H1 (cell line): Measurements from ENCODE around the gene TERC. TPM values are rescaled to one million over a fixed set of nuclear protein-coding genes. Genes with fewer than 3 reads are reported as not detected.

Experiments used
- CTCF ChIA-PET: fragments of 300-600 bp; sonication (Branson Sonifier 250); formaldehyde crosslinking; loops from one replicate; lab custom pipeline; 2021; ENCODE audit not compliant: partially characterized antibody; lab: Charles Lee
- POLR2A ChIA-PET: fragments of 300-600 bp; sonication (Branson Sonifier 250); formaldehyde crosslinking; loops from one replicate; lab custom pipeline; 2021; ENCODE audit warnings: inconsistent platforms; ENCODE audit not compliant: partially characterized antibody; lab: Charles Lee
- DNase-seq, 2 experiments: peaks; one replicate each; pipeline versions ENCODE4 v3.0.0 to v3.0.0-alpha.2; 2010 to 2022; ENCODE audit warnings: low spot score in 2 of 2, low read depth in 1 of 2, mixed read lengths in 1 of 2
- FAIRE-seq: peaks from 2 replicates; lab custom pipeline; 2011; peaks lifted over from hg19 to GRCh38; lab: Jason Lieb, UNC
- H2AFZ ChIP-seq: 2 replicates; pipeline ENCODE4 v1.8.1; 2012; ENCODE audit warnings: low read length, inconsistent platforms
- H2AK5ac ChIP-seq: 2 replicates; pipeline ENCODE4 v1.6.1; 2013; ENCODE audit warnings: low read depth, low read length
- H2BK120ac ChIP-seq: replicated peaks from 2 replicates; pipeline ENCODE3; 2013; ENCODE audit warnings: low read depth, low read length, inconsistent platforms
- H2BK12ac ChIP-seq: 2 replicates; pipeline ENCODE4 v1.6.1; 2013; ENCODE audit warnings: low read depth, low read length
- H2BK15ac ChIP-seq: 2 replicates; pipeline ENCODE4 v1.6.1; 2013; ENCODE audit warnings: low read length
- H2BK20ac ChIP-seq: 2 replicates; pipeline ENCODE4 v1.6.1; 2013; ENCODE audit warnings: low read length
- H2BK5ac ChIP-seq: 2 replicates; pipeline ENCODE4 v1.6.1; 2013; ENCODE audit warnings: low read depth, low read length
- H3K14ac ChIP-seq: 2 replicates; pipeline ENCODE4 v1.6.1; 2013; ENCODE audit warnings: inconsistent platforms; ENCODE audit not compliant: insufficient read length
- H3K18ac ChIP-seq: 2 replicates; pipeline ENCODE4 v1.6.1; 2013; ENCODE audit warnings: low read length; ENCODE audit errors: extremely low read depth
- H3K23ac ChIP-seq: 2 replicates; pipeline ENCODE4 v1.6.1; 2013; ENCODE audit warnings: inconsistent platforms; ENCODE audit not compliant: insufficient read length
- H3K23me2 ChIP-seq: 2 replicates; pipeline ENCODE4 v1.6.1; 2013; ENCODE audit warnings: low read depth, low read length
- H3K27ac ChIP-seq: 2 replicates; pipeline ENCODE4 v1.6.1; 2011; ENCODE audit warnings: low read depth, low read length, inconsistent platforms
- H3K27me3 ChIP-seq, 4 experiments: replicated peaks in 1 of 4; 1 replicate in 1 of 4; 2 replicates in 3 of 4; pipeline versions ENCODE4 v1.6.1 to v1.8.1; 2011 to 2013; ENCODE audit warnings: low read length in 3 of 4, mild to moderate bottlenecking in 3 of 4, inconsistent platforms in 2 of 4, mixed read lengths in 2 of 4, moderate library complexity in 1 of 4; ENCODE audit not compliant: control insufficient read depth in 3 of 4, insufficient read depth in 3 of 4; ENCODE audit errors: extremely low read depth in 1 of 4
- H3K36me3 ChIP-seq, 4 experiments: 2 replicates each; pipeline versions ENCODE4 v1.6.1 to v1.8.1; 2011 to 2013; ENCODE audit warnings: mild to moderate bottlenecking in 4 of 4, low read length in 3 of 4, moderate library complexity in 2 of 4, control low read depth in 1 of 4, inconsistent platforms in 1 of 4; ENCODE audit not compliant: insufficient read depth in 4 of 4, control insufficient read depth in 2 of 4
- H3K4ac ChIP-seq: replicated peaks from 2 replicates; pipeline ENCODE3; 2013; ENCODE audit warnings: low read length, low read depth, mixed read lengths, inconsistent platforms; ENCODE audit not compliant: insufficient read length
- H3K4me1 ChIP-seq, 4 experiments: replicated peaks in 1 of 4; 1 replicate in 1 of 4; 2 replicates in 3 of 4; pipeline versions ENCODE4 v1.6.1 to v1.8.1; 2011 to 2013; ENCODE audit warnings: low read length in 3 of 4, inconsistent platforms in 2 of 4, mixed read lengths in 1 of 4; ENCODE audit not compliant: insufficient read depth in 4 of 4, control insufficient read depth in 3 of 4
- H3K4me2 ChIP-seq, 2 experiments: 2 replicates each; pipeline versions ENCODE4 v1.6.1 to v1.8.1; 2011 to 2013; ENCODE audit warnings: low read depth in 2 of 2, low read length in 2 of 2, control low read depth in 1 of 2, inconsistent platforms in 1 of 2, mild to moderate bottlenecking in 1 of 2; ENCODE audit not compliant: insufficient read depth in 1 of 2
- H3K4me3 ChIP-seq, 4 experiments: fragments of 200-600, 300-600 bp in 1 of 4; sonication (generic), shearing (Covaris generic), sonication (Bioruptor Twin) in 1 of 4; 2 replicates each; pipeline versions ENCODE4 v1.5.1 to v1.8.1; 2011 to 2016; ENCODE audit warnings: low read length in 4 of 4, low read depth in 3 of 4, control low read depth in 2 of 4, inconsistent platforms in 2 of 4, mild to moderate bottlenecking in 2 of 4, mixed read lengths in 1 of 4, moderate library complexity in 1 of 4; ENCODE audit not compliant: insufficient read depth in 2 of 4; ENCODE audit errors: extremely low read depth in 1 of 4
- H3K56ac ChIP-seq: replicated peaks from 2 replicates; pipeline ENCODE3; 2013; ENCODE audit warnings: low read depth, mild to moderate bottlenecking, mixed read lengths, low read length, inconsistent platforms; ENCODE audit not compliant: insufficient read length
- H3K79me1 ChIP-seq: 2 replicates; pipeline ENCODE4 v1.6.1; 2013; ENCODE audit warnings: low read depth, low read length, control low read depth
- H3K79me2 ChIP-seq, 2 experiments: 2 replicates each; pipeline versions ENCODE4 v1.6.1 to v1.8.1; 2012 to 2013; ENCODE audit warnings: low read length in 2 of 2, mild to moderate bottlenecking in 2 of 2, inconsistent platforms in 1 of 2; ENCODE audit not compliant: insufficient read depth in 2 of 2, control insufficient read depth in 1 of 2
- H3K9ac ChIP-seq, 4 experiments: replicated peaks in 1 of 4; 1 replicate in 1 of 4; 2 replicates in 3 of 4; pipeline versions ENCODE4 v1.6.1 to v1.8.1; 2011 to 2013; ENCODE audit warnings: low read depth in 3 of 4, low read length in 3 of 4, control low read depth in 2 of 4, mild to moderate bottlenecking in 2 of 4, moderate library complexity in 2 of 4, inconsistent platforms in 1 of 4; ENCODE audit errors: extremely low read depth in 1 of 4
- H3K9me3 ChIP-seq, 2 experiments: 2 replicates each; pipeline versions ENCODE4 v1.6.1 to v1.8.1; 2012 to 2013; ENCODE audit warnings: mild to moderate bottlenecking in 2 of 2, moderate library complexity in 2 of 2, control low read depth in 1 of 2, inconsistent platforms in 1 of 2, low read depth in 1 of 2, low read length in 1 of 2, mixed read lengths in 1 of 2; ENCODE audit not compliant: insufficient read depth in 2 of 2
- H4K20me1 ChIP-seq, 2 experiments: replicated peaks in 1 of 2; 2 replicates each; pipeline versions ENCODE3 to v1.8.1; 2011 to 2013; ENCODE audit warnings: inconsistent platforms in 2 of 2, low read length in 2 of 2, mild to moderate bottlenecking in 1 of 2; ENCODE audit not compliant: insufficient read depth in 2 of 2, control insufficient read depth in 1 of 2
- H4K5ac ChIP-seq: 2 replicates; pipeline ENCODE4 v1.6.1; 2013; ENCODE audit warnings: low read length, low read depth, mixed read lengths, inconsistent platforms; ENCODE audit not compliant: insufficient read length
- H4K8ac ChIP-seq: 2 replicates; pipeline ENCODE4 v1.8.0; 2013; ENCODE audit warnings: mild to moderate bottlenecking, moderate library complexity, low read length, inconsistent platforms; ENCODE audit not compliant: insufficient read depth; ENCODE audit errors: extremely low read depth
- H4K91ac ChIP-seq: replicated peaks from 2 replicates; pipeline ENCODE3; 2013; ENCODE audit warnings: low read length, mixed read lengths, inconsistent platforms; ENCODE audit not compliant: insufficient read length
- CBX5 ChIP-seq: fragments of 300-800, 300-1000 bp; sonication (generic); IDR thresholded peaks from 2 replicates; pipeline ENCODE4 v1.7.1; 2016; ENCODE audit warnings: antibody characterized with exemption, low read length, low read depth
- CREB1 ChIP-seq: IDR thresholded peaks from 2 replicates; pipeline ENCODE4 v1.6.1; 2012; ENCODE audit warnings: inconsistent platforms
- GABPA ChIP-seq: IDR thresholded peaks from 2 replicates; pipeline ENCODE4 v1.6.1; 2011; ENCODE audit warnings: mild to moderate bottlenecking, low read length, moderate library complexity, borderline replicate concordance; ENCODE audit not compliant: insufficient read depth
- JUN ChIP-seq: IDR thresholded peaks from 2 replicates; pipeline ENCODE4 v1.6.1; 2011; ENCODE audit warnings: low read depth, mild to moderate bottlenecking, improper control_type of control experiment, low read length
- NANOG ChIP-seq: IDR thresholded peaks from 2 replicates; pipeline ENCODE4 v1.6.1; 2011; ENCODE audit warnings: low read length, low read depth, mild to moderate bottlenecking, inconsistent platforms; ENCODE audit not compliant: insufficient read depth, poor library complexity, severe bottlenecking
- NRF1 ChIP-seq: IDR thresholded peaks from 2 replicates; pipeline ENCODE4 v1.6.1; 2011; ENCODE audit warnings: mild to moderate bottlenecking, low read depth, low read length, improper control_type of control experiment
- RAD21 ChIP-seq, 2 experiments: IDR thresholded peaks in 1 of 2; conservative IDR thresholded peaks in 1 of 2; 2 replicates each; pipeline ENCODE4 v1.6.1; 2011; ENCODE audit warnings: low read depth in 2 of 2, low read length in 2 of 2, improper control_type of control experiment in 1 of 2, inconsistent platforms in 1 of 2, mild to moderate bottlenecking in 1 of 2, moderate library complexity in 1 of 2
- RFX5 ChIP-seq: IDR thresholded peaks from 2 replicates; pipeline ENCODE4 v1.6.1; 2011; ENCODE audit warnings: low read depth, low read length, improper control_type of control experiment, borderline replicate concordance
- RXRA ChIP-seq: IDR thresholded peaks from 2 replicates; pipeline ENCODE4 v1.6.1; 2011; ENCODE audit warnings: low read depth, mild to moderate bottlenecking, low read length, moderate library complexity; ENCODE audit not compliant: insufficient read depth
- SAP30 ChIP-seq: fragments of 300-600 bp; sonication (generic); IDR thresholded peaks from 2 replicates; pipeline ENCODE4 v1.7.1; 2012; ENCODE audit warnings: low read length, moderate library complexity, mild to moderate bottlenecking, inconsistent platforms; ENCODE audit not compliant: insufficient read depth, insufficient replicate concordance
- SIRT6 ChIP-seq: IDR thresholded peaks from one replicate; pipeline ENCODE4 v1.7.1; 2012; ENCODE audit warnings: low read length, inconsistent platforms
- SIX5 ChIP-seq: IDR thresholded peaks from 2 replicates; pipeline ENCODE4 v1.6.1; 2011; ENCODE audit warnings: mild to moderate bottlenecking, low read depth, low read length
- TCF12 ChIP-seq: IDR thresholded peaks from 2 replicates; pipeline ENCODE4 v1.6.1; 2011; ENCODE audit warnings: low read depth, mild to moderate bottlenecking, low read length
- WGBS, 2 experiments: shearing (Covaris generic) in 1 of 2; methylation state at CpG; one replicate each; pipeline versions ENCODE4 v1.1.6 to v1.1.7; 2013 to 2015; ENCODE audit warnings: low lambda C conversion rate in 2 of 2, mixed read lengths in 2 of 2, inconsistent platforms in 1 of 2, low coverage in 1 of 2, missing lambda C conversion rate in 1 of 2; ENCODE audit not compliant: insufficient replicate concordance in 2 of 2, insufficient coverage in 1 of 2, insufficient read length in 1 of 2; ENCODE audit errors: extremely low coverage in 1 of 2, missing lambda C conversion rate in 1 of 2; 5-methylcytosine and 5-hydroxymethylcytosine counted together
- polyA plus RNA-seq, 7 experiments: library from polyadenylated mRNA; depleted of rRNA in 3 of 7; stranded (reverse) in 5 of 7; unstranded in 2 of 7; fragments of >200 nt in 5 of 7; fragments of 200-250 nt in 2 of 7; gene quantifications; 1 replicate in 5 of 7; 2 replicates in 1 of 7; 4 replicates in 1 of 7; pipeline versions ENCODE4 v1.2.1 to v1.2.3, GENCODE V29; 2011 to 2013; ENCODE audit warnings: missing spikeins in 2 of 7, mixed read lengths in 2 of 7
- total RNA-seq: library from RNA; stranded (reverse); fragmentation: NEBNext Ultra II Directional; extraction: Animal tissue kit (Norgen Biotek cat#: 25700); gene quantifications from 2 replicates; pipeline ENCODE4 v1.2.1, GENCODE V29; 2021
- TF ChIP-seq, protein P1 (sequence below): IDR thresholded peaks from 2 replicates; pipeline ENCODE4 v1.6.1; 2011; ENCODE audit warnings: low read depth, mild to moderate bottlenecking, low read length; ENCODE audit not compliant: insufficient read depth

Gene TERC
- total and polyA plus RNA-seq, 2 of the 8 experiments (the other 6 are each of a cell fraction or from before 2014, with no cell fraction given), result 2.3 to 17.0 TPM

DNA sequence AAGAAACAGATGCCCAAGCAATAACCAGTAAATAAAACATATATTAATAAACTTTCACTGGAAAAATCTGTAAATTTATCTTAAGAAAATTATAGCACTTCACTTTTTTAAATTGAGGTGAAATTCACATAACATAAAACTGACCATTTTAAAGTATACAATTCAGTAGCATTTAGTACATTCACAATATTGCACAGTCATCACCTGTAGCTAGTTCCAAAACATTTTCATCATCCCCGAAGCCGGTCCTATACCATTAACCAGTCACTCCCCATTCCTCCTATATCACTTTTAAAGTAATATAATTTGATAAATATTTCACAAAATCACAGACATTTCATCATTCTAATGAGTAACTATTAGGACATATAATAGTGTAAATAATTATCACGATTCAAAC, 39.8 kb upstream of the TERC start:
- Histone ChIP-seq H3K23ac (no peak overlapping the region), H2BK20ac (no peak overlapping the region), H3K79me2 (no peaks in the 10 kb centered on the region), H2BK120ac (no peak overlapping the region), H2BK5ac (no peak overlapping the region), H3K23me2 (no peaks in the 10 kb centered on the region), H4K20me1 (no peaks in the 10 kb centered on the region), H4K91ac (no peak overlapping the region), H3K4me2 (no peak overlapping the region), H3K14ac (no peak overlapping the region), H3K79me1 (no peaks in the 10 kb centered on the region), H2BK12ac (no peak overlapping the region), H3K18ac (no peak overlapping the region), H2AK5ac (no peak overlapping the region), H3K56ac (no peak overlapping the region), H3K9ac (no peak overlapping the region), H3K9me3 (no peaks in the 10 kb centered on the region), H4K8ac (no peak overlapping the region), H2AFZ (no peak overlapping the region), H3K4me1 (no peaks in the 10 kb centered on the region), H3K4me3 (no peak overlapping the region), H4K5ac (no peak overlapping the region), H2BK15ac (no peak overlapping the region), H3K4ac (no peak overlapping the region), H3K36me3 (no peaks in the 10 kb centered on the region; a peak in 4 of 8 replicates), H3K27me3 (no peaks in the 10 kb centered on the region), H3K27ac (no peak overlapping the region)
- 91% methylated on average over 3 of the region's 3 CpGs; no CpG with 5 or more reads in 1 of the 2 experiments for WGBS, 2 experiments
- ChIA-PET POLR2A (no interaction called here), CTCF (interaction anchor here (1.4 kb wide), 1 partner anchor 22 kb away, joined by 3 read pairs; no protein-coding TSS in a partner anchor)
- DNase-seq (no peak), FAIRE-seq (no peak)
- TF ChIP-seq NANOG (no peak), RXRA (no peak), RAD21 (IDR thresholded peaks at IDR 0.05 in 1 of 2, conservative IDR thresholded peaks at IDR 0.05 in 1 of 2; ENCODE audit: low read depth in 2 of 2, low read length in 2 of 2) (no peak), CREB1 (no peak), SIRT6 (no peak), NRF1 (no peak), TCF12 (no peak), RFX5 (no peak), SIX5 (no peak), GABPA (no peak), JUN (no peak), CBX5 (no peak), SAP30 (no peak)
- TF ChIP-seq, protein P1, sequence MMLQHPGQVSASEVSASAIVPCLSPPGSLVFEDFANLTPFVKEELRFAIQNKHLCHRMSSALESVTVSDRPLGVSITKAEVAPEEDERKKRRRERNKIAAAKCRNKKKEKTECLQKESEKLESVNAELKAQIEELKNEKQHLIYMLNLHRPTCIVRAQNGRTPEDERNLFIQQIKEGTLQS, result no peak
